OCI-LY1 (cell line): ENCODE results near the gene PAQR3.

Experiments used
- H2AFZ ChIP-seq: fragments of 200-600 bp; sonication (generic), shearing (Covaris generic); 2 replicates; pipeline ENCODE4 v1.6.0; 2014; ENCODE audit warnings: antibody characterized with exemption, mild to moderate bottlenecking, low read length
- H3F3A ChIP-seq: fragments of 200-600 bp; sonication (generic), shearing (Covaris generic); 2 replicates; pipeline ENCODE4 v1.6.0; 2014; ENCODE audit warnings: mild to moderate bottlenecking, antibody characterized with exemption, low read length, moderate library complexity; ENCODE audit not compliant: insufficient read depth
- H3K27ac ChIP-seq: fragments of 200-600 bp; sonication (generic); 2 replicates; pipeline ENCODE4 v1.5.1; 2014; ENCODE audit warnings: low read length, mixed run types, mild to moderate bottlenecking, low read depth; ENCODE audit not compliant: poor library complexity, severe bottlenecking
- H3K27me3 ChIP-seq: fragments of 200-600 bp; sonication (generic); 2 replicates; pipeline ENCODE4 v1.6.0; 2014; ENCODE audit warnings: antibody characterized with exemption, mild to moderate bottlenecking, low read length, moderate library complexity; ENCODE audit not compliant: insufficient read depth
- H3K36me3 ChIP-seq: fragments of 200-600 bp; sonication (generic); 2 replicates; pipeline ENCODE4 v1.6.1; 2014; ENCODE audit warnings: mild to moderate bottlenecking, antibody characterized with exemption, low read length, moderate library complexity, mixed read lengths; ENCODE audit not compliant: insufficient read depth
- H3K4me1 ChIP-seq: fragments of 200-600 bp; sonication (generic); 2 replicates; pipeline ENCODE4 v1.5.1; 2014; ENCODE audit warnings: mild to moderate bottlenecking, low read length, moderate library complexity; ENCODE audit not compliant: insufficient read depth, severe bottlenecking
- H3K4me2 ChIP-seq: fragments of 200-600 bp; sonication (generic), shearing (Covaris generic); 2 replicates; pipeline ENCODE4 v1.6.1; 2014; ENCODE audit warnings: low read length
- H3K4me3 ChIP-seq: fragments of 200-600 bp; sonication (generic); 2 replicates; pipeline ENCODE4 v1.5.1; 2014; ENCODE audit warnings: low read length, low read depth, mild to moderate bottlenecking, mixed read lengths; ENCODE audit not compliant: poor library complexity, severe bottlenecking
- H3K79me2 ChIP-seq: fragments of 200-600 bp; shearing (Covaris generic); 2 replicates; pipeline ENCODE4 v1.6.1; 2016; ENCODE audit warnings: mixed run types, low read length, mixed read lengths; ENCODE audit not compliant: insufficient read depth
- H3K9ac ChIP-seq: fragments of 200-600 bp; sonication (generic), shearing (Covaris generic); 2 replicates; pipeline ENCODE4 v1.6.1; 2014; ENCODE audit warnings: mild to moderate bottlenecking, low read length, mixed read lengths
- H3K9me2 ChIP-seq: fragments of 200-600 bp; sonication (generic), shearing (Covaris generic); 2 replicates; pipeline ENCODE4 v1.6.1; 2014; ENCODE audit warnings: low read depth, mild to moderate bottlenecking, low read length, mixed read lengths
- H3K9me3 ChIP-seq: fragments of 200-600 bp; shearing (Covaris generic); 2 replicates; pipeline ENCODE4 v1.6.1; 2014; ENCODE audit warnings: low read length, mixed read lengths
- H4K20me1 ChIP-seq: fragments of 200-600 bp; sonication (generic), shearing (Covaris generic); 2 replicates; pipeline ENCODE4 v1.6.0; 2016; ENCODE audit warnings: mild to moderate bottlenecking, low read length; ENCODE audit not compliant: insufficient read depth
- CTCF ChIP-seq: fragments of 200-600 bp; sonication (generic), shearing (Covaris generic); IDR thresholded peaks from 2 replicates; pipeline ENCODE4 v1.5.1; 2017; ENCODE audit warnings: mild to moderate bottlenecking, antibody characterized with exemption, low read length, moderate library complexity, mixed read lengths
- EZH2 ChIP-seq: fragments of 200-600 bp; sonication (generic), shearing (Covaris generic); IDR thresholded peaks from 2 replicates; pipeline ENCODE4 v1.8.0; 2017; ENCODE audit warnings: borderline replicate concordance, mixed run types, mild to moderate bottlenecking, antibody characterized with exemption, low read length, moderate library complexity, mixed read lengths

PAQR3 gene

GRCh38 chr4:78865451-78865850 is 73.8 kb downstream of the PAQR3 start:
- H3K9me3 ChIP-seq = no peaks in the 10 kb centered on the region
- no peak for TF ChIP-seq CTCF
- TF ChIP-seq EZH2 = no peak
- no peaks in the 10 kb centered on the region for H3K27me3 ChIP-seq
- H4K20me1 ChIP-seq = no peaks in the 10 kb centered on the region
- no peak overlapping the region for H3K4me2 ChIP-seq
- H3K36me3 ChIP-seq = peaks cover 32% of the 10 kb centered on the region; the same call in 1 of the 2 replicates
- no peak overlapping the region for H3K27ac ChIP-seq
- no peaks in the 10 kb centered on the region for H3F3A ChIP-seq
- H3K4me1 ChIP-seq = no peaks in the 10 kb centered on the region
- no peak overlapping the region for H2AFZ ChIP-seq
- no peak overlapping the region for H3K4me3 ChIP-seq
- H3K9me2 ChIP-seq = no peaks in the 10 kb centered on the region
- H3K79me2 ChIP-seq = no peaks in the 10 kb centered on the region
- H3K9ac ChIP-seq = no peak overlapping the region

GRCh38 chr4:78864405-78865024 is 74.7 kb downstream of the PAQR3 start:
- no peaks in the 10 kb centered on the region for H3F3A ChIP-seq
- H2AFZ ChIP-seq = no peak overlapping the region
- H3K4me3 ChIP-seq = no peak overlapping the region
- no peak overlapping the region for H3K4me2 ChIP-seq
- H4K20me1 ChIP-seq = no peaks in the 10 kb centered on the region
- no peaks in the 10 kb centered on the region for H3K9me3 ChIP-seq
- H3K27ac ChIP-seq = no peak overlapping the region
- H3K27me3 ChIP-seq = no peaks in the 10 kb centered on the region
- no peak overlapping the region for H3K9ac ChIP-seq
- H3K4me1 ChIP-seq = no peaks in the 10 kb centered on the region
- no peaks in the 10 kb centered on the region for H3K9me2 ChIP-seq
- H3K79me2 ChIP-seq = no peaks in the 10 kb centered on the region
- TF ChIP-seq EZH2 = no peak
- TF ChIP-seq CTCF = peak; percentile 80
- H3K36me3 ChIP-seq = peaks cover 37% of the 10 kb centered on the region; the same call in 1 of the 2 replicates

- Histone ChIP-seq H3K36me3 (peaks cover 39% of the 10 kb centered on the region; the same call in 1 of the 2 replicates), H3K9me3 (no peaks in the 10 kb centered on the region), H3K79me2 (no peaks in the 10 kb centered on the region), H3K27me3 (no peaks in the 10 kb centered on the region), H3K4me3 (no peak overlapping the region), H2AFZ (no peak overlapping the region), H4K20me1 (no peaks in the 10 kb centered on the region), H3K27ac (no peak overlapping the region), H3K4me2 (no peak overlapping the region), H3K9ac (no peak overlapping the region), H3K9me2 (no peaks in the 10 kb centered on the region), H3K4me1 (no peaks in the 10 kb centered on the region), H3F3A (no peaks in the 10 kb centered on the region)
- TF ChIP-seq EZH2 (no peak), CTCF (no peak)
These were observed 75.2 kb downstream of the PAQR3 start for GRCh38 chr4:78863991-78864390.
